ENCODE results near the gene IL32.
"Not testable (repeated sequence)": the region's sequence is repeated elsewhere in the genome, so short reads cannot be mapped to it uniquely, and the experiment has no call there.

The IL32 gene

GRCh38 chr16:3053330-3053710, 12.1 kb upstream of the IL32 start:
- FAIRE-seq, result not testable (repeated sequence)

- FAIRE-seq, result no peak
These were observed 10.3 kb upstream of the IL32 start for GRCh38 chr16:3054965-3055733.

DNA sequence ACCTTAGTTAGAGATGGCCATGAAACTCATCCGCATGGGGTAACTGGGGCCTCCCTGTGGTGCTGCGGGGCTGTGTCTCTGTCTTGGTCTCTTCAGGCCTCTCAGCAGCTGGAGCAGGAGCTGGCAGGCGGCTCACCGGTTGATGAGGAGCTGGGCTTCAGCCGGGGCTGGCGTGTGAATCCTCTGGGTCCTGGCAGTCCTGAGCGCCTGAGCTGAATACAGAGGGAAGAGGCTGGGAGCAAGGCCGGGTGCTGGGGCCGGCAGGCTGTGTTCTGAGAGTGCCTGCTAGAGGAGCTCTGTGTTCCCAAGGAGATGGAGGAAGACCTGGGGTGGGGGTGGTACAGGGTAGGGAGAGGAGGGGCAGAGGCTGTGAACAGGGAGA, 9.7 kb upstream of the IL32 start:
- FAIRE-seq, result not testable (repeated sequence)

GRCh38 chr16:3056336-3057180, 8.9 kb upstream of the IL32 start:
- no peak for FAIRE-seq

DNA sequence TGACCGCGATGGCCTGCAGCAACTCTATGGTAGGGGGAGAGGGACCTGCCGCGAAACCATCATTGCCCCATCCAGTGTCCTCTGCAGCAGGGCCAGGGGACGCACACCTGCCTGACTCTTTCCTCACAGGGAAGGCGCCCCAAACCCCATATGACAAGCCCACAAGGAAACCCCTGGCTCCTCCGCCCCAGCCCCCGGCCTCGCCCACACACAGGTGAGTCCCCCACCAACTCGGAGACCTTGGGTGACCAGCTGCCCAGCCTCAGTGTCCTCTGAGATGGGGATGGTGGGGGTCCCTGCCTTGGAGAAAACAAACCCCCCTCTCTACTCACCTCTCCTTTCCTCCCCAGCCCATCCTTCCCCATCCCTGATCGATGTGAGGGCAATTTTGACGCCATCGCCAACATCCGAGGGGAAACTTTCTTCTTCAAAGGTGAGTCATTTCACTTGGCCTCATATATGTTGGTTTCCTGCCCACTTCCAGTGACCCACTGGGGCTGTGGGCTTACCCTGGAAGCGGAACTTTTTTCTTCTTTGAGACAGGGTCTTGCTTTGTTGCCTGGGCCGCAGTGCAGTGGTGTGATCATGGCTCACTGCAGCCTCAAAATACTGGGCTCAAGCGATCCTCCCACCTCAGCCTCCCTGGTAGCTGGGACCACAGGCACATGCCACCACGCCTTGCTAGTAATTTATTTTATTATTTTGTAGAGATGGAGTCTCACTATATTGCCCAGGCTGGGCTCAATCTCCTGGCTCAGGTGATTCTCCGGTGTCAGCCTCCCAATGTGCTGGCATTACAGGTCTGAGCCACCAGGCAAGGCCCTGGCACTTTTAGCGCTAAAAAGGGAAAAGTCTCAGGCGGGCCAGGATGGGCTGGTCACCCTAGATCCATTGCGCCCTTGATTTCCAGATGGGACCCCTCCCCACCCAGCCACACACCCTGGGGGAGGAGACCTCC, 8.0 kb upstream of the IL32 start:
- FAIRE-seq, result no peak

DNA sequence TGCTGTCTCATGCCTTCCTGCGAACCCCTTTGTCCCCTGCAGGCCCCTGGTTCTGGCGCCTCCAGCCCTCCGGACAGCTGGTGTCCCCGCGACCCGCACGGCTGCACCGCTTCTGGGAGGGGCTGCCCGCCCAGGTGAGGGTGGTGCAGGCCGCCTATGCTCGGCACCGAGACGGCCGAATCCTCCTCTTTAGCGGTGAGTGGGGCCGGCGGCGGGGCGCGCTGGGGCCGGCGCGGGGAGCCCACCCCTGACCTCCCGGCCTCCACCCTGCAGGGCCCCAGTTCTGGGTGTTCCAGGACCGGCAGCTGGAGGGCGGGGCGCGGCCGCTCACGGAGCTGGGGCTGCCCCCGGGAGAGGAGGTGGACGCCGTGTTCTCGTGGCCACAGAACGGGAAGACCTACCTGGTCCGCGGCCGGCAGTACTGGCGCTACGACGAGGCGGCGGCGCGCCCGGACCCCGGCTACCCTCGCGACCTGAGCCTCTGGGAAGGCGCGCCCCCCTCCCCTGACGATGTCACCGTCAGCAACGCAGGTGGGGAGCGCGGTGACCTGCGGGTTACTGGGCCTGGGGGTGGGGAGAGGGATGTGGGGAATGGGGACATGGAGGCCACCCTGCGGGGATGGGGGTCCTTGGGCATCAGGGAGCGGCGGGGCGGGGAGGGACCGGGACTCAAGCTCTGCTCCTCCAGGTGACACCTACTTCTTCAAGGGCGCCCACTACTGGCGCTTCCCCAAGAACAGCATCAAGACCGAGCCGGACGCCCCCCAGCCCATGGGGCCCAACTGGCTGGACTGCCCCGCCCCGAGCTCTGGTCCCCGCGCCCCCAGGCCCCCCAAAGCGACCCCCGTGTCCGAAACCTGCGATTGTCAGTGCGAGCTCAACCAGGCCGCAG, 7.1 kb upstream of the IL32 start:
- no peak for FAIRE-seq

DNA sequence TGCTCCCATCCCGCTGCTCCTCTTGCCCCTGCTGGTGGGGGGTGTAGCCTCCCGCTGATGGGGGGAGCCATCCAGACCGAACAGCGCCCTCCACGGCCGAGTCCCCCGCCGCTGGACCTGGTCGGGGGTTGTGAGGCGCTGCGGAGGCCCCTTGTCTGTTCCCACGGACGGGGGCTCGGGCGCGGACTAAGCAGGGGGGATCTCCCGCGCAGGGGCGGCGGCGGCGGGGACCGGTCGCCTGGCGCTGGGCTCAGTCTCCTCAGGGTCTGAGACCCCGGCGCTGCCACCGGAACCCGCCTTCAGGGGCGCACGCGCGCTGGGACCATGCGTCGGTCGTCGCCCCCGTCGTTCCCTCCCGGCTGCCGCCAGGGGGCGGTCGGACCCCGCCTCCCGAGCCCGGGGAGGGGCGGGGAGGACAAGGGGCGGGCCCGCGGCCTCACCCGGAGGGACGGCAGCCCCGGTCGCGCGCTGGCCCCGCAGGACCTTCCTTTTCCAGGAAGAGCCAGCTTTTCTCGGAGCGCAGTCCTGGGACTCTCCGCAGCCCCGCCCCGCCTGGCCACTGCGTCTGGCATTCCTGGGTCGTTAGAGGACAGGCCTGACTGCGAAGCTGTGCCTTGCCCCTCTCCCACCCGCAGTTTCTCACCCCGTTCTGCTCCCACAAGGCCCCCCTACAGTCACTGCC, 6.3 kb upstream of the IL32 start:
- FAIRE-seq, result no peak

- no peak for FAIRE-seq
These were observed 5.7 kb upstream of the IL32 start for GRCh38 chr16:3059723-3060242.

DNA sequence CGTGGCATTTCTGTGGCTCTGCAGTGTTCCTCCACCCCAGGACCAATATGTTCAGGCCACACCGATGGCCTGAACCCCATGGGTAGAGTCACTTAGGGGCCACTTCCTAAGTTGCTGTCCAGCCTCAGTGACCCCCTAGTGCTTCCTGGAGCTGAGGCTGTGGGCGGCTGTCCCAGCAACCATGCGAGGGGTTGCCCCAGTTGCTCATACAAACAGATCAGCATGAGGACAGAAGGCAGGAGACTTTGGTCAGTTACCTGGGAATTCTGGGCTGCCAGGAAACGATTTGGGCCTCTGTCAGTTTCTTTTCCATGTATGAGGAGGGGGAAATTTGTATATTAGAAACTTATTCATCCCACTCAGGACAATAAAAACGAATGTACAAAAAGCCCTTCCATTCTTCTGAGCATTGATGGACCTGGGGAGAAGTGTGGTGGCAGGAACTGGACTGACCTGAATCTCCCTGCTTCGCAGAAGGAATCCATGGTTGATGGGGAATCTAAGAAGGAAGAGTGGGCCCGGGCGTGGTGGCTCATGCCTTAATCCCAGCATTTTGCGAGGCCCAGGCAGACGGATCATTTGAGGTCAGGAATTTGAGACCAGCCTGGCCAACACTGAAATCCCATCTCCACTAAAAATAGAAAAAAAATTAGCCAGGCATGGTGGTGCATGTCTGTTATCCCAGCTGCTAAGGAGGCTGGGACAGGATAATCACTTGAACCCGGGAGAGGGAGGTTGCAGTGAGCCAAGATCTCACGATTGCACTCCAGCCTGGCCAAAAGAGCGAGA, 4.9 kb upstream of the IL32 start:
- FAIRE-seq, result no peak

GRCh38 chr16:3062553-3062952, 2.9 kb upstream of the IL32 start:
- FAIRE-seq, result no peak

DNA sequence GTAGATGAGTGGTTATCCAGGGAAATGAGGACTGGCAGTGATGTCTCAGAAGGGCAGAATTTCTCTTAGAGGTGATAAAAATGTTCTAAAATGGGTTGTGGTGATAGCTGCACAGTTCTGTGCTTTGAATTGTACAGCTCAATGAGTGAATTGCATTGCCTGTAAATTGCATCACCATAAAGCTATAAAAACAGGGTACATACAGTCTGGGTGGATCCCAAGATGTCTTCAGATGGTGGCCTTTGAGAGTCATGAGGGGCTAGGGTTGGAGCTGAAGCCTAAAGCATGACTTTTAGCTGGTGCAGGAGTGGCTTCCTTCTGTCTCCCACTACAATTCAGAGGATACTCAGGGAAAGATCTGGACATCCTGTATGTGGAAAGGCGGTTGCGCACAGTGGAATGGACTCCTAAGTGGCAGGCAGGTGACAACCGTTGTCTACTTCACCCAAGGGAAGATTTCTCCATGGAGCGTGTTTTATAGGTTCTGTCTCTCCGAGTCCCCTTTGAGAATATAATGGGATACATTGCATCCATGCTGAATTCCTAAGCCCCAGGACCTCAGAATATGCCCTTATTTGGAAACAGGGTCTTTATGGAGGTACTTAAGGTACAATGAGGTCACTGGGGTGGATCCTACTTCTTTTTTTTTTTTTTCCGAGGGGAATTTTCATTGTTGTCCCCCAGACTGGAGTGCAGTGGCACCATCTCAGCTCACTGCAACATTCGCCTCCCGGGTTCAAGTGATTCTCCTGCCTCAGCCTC, 1.6 kb upstream of the IL32 start:
- no peak for FAIRE-seq

- no peak for FAIRE-seq
These were observed 451 bp downstream of the IL32 start for GRCh38 chr16:3065742-3066439.

DNA sequence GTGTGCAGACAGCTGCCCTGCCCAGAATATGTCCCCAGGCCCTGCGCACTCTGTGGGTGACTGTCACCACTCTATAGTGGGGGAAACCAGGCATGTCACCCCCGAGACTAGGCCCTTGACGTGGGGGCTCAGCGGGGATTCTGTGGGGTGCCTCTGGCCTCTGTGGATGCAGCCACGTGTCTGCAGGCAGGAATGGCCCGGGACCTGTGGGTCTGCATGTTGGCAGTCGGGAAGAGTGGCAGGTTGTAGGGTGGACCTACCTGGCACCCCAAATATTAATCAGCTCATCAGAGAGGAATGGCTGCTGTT, 954 bp downstream of the IL32 start:
- no peak for FAIRE-seq

- no peak for FAIRE-seq
These were observed 3.0 kb downstream of the IL32 start for GRCh38 chr16:3068487-3068886.

DNA sequence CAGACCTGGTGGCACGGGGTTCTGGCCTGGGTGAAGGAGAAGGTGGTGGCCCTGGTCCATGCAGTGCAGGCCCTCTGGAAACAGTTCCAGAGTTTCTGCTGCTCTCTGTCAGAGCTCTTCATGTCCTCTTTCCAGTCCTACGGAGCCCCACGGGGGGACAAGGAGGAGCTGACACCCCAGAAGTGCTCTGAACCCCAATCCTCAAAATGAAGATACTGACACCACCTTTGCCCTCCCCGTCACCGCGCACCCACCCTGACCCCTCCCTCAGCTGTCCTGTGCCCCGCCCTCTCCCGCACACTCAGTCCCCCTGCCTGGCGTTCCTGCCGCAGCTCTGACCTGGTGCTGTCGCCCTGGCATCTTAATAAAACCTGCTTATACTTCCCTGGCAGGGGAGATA, 3.7 kb downstream of the IL32 start:
- not testable (repeated sequence) for FAIRE-seq

DNA sequence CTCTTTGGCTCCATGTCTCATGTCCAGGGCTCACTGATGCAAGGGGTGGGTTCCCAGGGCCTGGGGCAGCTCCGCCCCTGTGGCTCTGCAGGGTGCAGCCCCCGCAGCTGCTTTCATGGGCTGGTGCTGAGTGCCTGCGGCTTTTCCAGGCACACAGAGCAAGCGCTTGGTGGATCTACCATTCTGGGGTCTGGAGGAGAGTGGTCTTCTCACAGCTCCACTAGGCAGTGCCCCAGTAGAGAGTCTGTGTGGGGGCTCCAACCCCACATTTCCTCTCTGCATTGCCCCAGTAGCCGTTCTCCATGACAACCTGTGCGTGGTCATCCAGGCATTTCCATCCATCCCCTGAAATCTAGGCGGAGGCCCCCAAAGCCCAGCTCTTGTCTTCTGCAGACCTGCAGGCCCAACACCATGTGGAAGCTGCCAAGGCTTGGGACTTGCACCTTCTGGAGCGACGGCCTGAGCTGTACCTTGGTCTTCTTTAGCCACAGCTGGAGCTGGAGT, 5.2 kb downstream of the IL32 start:
- FAIRE-seq, result no peak

DNA sequence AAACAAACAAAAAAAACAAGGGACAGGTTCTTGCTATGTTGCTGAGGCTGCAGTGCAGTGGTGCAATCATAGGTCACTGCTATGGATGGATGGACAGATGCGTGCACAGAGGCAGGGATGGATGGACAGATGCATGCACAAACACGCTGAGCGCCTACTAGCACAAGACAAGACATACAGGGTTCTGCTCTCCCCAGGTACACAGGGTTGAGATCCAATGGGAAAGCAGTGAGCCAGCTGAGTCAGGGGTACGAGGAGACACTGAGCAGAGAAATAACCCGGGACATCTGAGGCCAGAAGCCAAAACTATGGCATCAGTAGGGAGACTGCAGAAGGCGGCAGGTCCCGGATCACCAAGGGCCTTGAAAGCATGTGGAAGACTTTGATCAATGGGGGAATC, 6.2 kb downstream of the IL32 start:
- FAIRE-seq, result no peak

- FAIRE-seq, result not testable (repeated sequence)
These were observed 6.7 kb downstream of the IL32 start for GRCh38 chr16:3072148-3072547.
